ENCODE data around the gene MRPL41.
A peak's percentile ranks its signal among the peaks of the same experiment; 100 is the strongest.
"Not testable (repeated sequence)": the region's sequence is repeated elsewhere in the genome, so short reads cannot be mapped to it uniquely, and the experiment has no call there.

MRPL41 gene

DNA sequence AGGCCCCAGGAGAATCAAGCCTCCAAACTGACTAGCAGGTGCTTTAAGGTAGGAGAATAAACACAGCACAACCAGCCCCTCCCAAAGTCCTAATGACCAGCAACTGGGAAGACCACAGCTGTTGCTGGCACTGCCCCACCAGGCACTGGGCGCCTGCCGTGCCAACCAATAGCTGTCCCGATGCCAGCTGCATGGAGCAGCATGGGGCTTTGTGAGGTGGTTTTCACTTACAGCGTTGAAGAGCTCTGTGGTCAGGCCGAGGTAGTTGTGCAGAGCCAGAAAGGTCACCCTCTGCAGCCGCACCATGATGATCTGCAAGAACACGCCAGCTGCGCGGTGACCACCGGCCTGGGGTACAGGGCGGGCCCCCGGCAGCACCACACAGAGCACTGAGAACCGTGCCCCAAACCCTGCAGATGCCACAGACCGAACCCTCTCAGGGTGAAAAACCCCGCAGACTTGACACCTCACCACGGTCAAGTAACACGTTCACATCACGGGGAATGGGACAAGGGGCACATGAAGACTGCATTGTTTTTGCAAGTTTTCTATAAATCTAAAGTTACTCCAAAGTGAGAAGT lies 30.2 kb upstream of the MRPL41 start:
- no peak for DNase-seq (ENCODE audit: low read depth, low spot score)
- H3K27ac ChIP-seq: no peak overlapping the region

DNA sequence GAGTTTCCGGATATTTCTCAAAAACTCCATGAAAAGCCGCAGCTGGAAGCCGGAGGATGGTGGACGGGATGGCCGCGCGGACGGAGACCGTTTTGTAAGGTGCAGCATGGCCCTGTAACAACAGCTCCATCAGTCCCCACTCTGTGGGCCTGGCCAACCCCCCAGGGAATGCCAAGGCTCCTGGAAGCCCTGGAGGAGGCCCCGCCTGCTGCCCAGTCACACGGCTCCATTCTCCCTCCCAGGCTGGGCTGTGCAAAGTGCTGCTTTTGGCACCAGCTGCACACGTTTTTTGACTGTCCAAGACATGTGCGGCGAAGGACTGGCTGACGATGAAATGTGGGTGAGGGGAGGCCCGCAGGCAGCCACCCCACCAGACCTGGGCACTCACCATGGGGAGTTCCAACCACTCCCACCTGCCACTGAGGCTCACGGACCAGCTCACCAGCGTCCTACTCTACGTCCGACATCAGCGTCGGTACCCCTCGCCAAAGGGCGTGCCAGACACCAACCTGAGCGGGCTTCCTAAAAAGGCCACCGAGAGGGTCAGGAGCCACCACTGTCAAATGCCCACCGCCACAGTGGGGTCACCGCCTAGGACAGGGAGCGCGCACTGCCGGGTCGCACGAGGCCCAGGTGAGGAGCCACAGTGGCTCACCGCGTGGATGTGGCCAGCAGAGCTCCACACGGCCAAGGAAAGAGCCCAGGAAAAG lies 28.8 kb upstream of the MRPL41 start:
- DNase-seq (ENCODE audit: low read depth, low spot score): no peak
- no peak overlapping the region for H3K27ac ChIP-seq

DNA sequence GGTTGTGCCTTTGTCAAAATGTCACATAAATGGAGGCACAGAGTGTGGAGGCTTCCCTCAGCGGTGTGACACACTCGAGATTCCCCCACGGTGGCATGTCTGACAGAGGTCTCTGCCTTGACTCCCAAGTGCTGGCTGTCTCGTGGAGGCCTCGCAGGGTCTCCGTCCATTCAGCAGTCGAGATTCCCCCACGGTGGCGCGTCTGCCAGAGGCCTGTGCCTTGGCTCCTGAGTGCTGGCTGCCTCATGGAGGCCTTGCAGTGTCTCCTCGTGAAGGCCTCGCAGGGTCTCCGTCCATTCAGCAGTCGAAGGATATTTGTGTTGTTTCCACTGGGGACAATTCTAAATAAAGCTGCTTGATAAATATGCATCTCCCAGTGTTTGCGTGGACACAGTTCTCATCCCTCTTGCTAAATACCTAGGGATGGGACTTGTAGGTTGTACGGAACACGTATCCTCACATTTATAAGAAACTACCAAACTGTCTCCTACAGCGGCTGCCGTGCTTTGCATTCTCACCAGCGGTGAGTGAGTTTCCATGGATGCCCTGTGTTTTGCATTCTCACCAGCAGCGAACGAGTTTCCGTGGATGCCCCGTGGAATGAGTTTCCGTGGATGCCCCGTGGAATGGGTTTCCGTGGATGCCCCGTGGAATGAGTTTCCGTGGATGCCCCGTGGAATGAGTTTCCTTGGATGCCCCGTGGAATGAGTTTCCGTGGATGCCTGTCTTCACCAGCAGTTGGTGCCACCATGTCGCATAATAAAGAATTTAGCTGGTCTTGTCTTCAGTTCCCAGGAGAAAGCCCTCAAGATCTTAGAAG lies 27.3 kb upstream of the MRPL41 start:
- no peak for DNase-seq (ENCODE audit: low read depth, low spot score)
- H3K27ac ChIP-seq: no peak overlapping the region

DNA sequence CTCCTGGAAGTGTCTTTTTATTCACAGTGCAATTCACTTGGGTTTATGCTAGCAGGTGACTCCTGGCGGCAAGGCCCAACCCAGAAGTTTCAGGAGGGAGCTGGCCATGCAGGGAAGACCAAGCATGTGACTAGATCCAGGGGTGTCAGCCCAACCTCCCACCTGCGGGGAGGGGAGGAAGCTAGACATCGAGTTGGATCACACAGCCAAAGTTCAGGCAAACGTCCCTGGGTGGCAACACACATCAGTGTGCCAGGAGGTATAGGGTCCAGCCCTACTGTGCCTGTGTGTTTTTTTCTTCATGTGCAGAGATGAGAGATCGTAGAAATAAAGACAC lies 26.7 kb upstream of the MRPL41 start:
- DNase-seq (ENCODE audit: low read depth, low spot score): no peak
- H3K27ac ChIP-seq: no peak overlapping the region

DNA sequence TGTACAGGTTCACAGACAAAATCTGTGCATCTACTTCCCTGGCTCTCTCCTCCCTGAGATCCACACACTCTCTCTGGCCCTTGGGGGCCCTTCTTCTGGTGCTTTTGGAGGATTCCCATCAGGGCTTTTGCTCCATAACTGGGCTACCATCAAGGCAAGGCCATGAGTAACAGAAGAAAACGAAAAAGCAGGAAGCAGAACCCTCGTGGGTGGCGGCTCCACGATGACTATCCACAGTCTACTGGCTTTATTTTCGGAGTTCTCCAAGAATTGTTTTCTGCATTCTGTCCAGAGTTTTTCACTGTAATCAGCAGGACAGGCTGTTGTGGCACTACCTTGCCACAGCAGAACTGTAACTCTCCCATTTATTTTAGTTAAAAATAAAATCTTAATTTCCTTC lies 21.3 kb upstream of the MRPL41 start:
- H3K27ac ChIP-seq: no peak overlapping the region
- no peak for DNase-seq (ENCODE audit: low read depth, low spot score)

DNA sequence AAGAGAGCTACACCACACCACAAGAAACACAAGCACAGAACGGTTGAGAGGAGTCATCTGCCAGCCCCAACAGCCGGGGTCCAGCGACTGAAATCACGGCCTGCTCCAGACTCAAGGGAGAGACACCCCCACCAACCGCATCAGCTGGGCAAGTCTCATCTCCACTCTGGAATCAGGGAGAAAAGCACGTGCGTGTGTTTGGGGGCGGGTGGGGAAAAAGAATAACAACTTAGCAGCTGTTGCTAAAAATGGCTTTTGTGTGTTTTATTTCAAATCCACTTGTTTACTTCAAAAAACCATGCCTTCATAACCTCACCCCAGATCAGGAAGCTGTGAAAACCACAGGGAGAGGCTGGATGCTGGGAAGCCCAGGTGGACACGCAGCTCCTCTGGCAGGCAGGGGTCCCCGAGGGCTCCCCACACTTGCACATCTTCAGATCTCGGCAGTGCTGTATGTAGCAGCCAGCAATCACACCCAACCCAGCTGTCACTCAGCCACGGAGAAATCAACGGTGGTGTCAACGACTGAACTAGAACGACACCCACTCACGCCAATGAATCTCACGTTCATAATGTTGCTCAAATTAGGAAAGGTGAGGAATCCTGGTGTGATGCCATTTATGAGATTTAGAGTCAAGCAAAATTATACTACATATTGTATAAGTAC lies 20.4 kb upstream of the MRPL41 start:
- no peak for DNase-seq (ENCODE audit: low read depth, low spot score)
- no peak overlapping the region for H3K27ac ChIP-seq

DNA sequence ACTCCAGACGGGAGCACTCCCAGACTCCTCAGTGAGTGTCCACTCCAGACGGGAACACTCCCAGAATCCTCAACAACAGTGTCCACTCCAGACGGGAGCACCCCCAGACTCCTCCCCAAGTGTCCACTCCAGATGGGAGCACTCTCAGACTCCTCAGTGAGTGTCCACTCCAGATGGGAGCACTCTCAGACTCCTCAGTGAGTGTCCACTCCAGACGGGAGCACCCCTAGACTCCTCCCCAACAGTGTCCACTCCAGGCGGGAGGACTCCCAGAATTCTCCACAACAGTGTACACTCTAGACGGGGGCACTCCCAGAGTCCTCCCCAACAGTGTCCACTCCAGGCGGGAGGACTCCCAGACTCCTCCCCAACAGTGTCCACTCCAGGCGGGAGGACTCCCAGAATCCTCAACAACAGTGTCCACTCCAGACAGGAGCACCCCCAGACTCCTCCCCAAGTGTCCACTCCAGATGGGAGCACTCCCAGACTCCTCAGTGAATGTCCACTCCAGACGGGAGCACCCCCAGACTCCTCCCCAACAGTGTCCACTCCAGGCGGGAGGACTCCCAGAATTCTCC lies 18.7 kb upstream of the MRPL41 start:
- H3K27ac ChIP-seq; DNase-seq (ENCODE audit: low read depth, low spot score): not testable (repeated sequence)

DNA sequence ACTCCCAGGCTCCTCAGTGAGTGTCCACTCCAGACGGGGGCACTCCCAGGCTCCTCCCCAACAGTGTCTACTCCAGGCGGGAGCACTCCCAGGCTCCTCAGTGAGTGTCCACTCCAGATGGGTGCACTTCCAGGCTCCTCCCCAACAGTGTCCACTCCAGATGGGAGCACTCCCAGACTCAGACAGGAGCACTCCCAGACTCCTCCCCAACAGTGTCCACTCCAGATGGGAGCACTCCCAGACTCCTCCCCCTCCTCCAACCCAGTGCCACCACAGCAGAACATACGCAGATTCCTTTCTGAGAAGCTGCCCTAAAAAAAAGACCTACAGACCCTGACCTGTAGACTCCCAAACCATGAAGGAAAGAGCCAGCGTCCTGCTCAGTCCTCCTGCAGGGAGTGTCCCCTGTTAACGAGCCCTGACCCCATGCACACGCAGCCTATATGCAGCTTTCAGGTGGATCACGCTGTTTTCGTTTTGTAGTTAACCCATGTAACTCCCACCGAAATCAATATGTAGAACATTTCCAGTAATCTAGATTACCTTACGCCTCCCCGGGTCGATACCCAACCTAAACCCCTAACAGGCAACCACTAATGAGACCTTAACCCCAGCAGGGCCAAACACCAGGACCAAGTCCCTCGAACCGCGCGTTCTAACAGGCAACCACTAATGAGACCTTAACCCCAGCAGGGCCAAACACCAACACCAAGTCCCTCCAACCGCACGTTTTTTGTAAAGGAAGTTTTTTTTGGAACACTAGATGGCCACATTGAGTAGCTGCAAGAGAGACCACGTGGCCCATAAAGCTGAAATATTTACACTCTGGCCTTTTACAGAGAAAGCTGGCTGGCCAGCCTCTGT lies 17.2 kb upstream of the MRPL41 start:
- no peak overlapping the region for H3K27ac ChIP-seq
- no peak for DNase-seq (ENCODE audit: low read depth, low spot score)

DNA sequence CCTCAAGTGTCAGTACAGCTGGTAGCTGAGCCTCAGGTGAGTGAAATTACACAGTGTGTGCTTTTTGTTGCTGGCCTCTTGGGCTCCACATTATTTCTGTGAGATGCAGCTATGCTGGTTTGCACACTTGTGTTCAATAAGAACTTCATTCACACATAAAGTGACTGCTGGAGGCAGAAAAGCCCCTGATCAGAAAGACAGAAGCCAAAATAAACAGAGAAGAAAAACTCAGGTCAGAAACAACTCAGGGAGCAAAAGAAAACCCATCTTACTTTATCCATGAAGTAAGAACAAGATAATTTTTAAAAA lies 16.6 kb upstream of the MRPL41 start:
- no peak overlapping the region for H3K27ac ChIP-seq
- DNase-seq (ENCODE audit: low read depth, low spot score): no peak

DNA sequence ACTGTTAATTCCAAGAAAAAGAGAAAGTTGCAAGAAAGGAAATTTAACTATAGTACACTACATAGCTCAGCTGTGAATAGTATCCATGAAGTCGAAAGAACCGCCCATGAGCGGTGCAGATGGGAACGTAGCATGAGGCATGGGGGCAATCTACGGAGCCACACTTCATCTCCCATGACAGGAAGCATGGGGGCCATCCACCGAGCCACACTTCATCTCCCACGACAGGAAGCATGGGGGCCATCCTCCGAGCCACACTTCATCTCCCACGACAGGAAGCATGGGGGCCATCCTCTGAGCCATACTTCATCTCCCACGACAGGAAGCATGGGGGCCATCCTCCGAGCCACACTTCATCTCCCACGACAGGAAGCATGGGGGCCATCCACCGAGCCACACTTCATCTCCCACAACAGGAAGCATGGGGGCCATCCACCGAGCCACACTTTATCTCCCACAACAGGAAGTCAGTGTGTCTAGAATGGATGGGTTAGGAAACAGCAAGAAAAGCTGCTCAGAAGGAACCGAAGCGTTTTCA lies 15.0 kb upstream of the MRPL41 start:
- DNase-seq (ENCODE audit: low read depth, low spot score); H3K27ac ChIP-seq: not testable (repeated sequence)

DNA sequence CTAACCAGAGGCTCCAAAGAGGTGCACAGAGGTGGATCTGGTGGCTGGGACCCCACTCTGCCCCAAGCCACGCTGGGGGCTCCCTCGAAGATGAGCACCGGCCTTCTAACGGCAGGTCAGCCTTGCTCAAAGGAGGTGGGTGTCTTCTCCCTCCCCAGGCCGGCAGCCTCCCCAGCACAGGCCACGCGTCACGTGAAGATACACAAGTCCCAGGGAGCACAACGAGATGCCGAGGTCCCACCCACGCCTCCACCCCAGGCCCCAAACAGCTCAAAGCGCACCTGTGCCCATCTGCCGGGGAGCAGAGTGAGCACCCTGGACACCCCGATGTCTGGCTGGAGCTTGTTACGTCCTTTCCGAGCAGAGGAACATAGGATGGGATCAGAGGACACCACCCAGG lies 13.6 kb upstream of the MRPL41 start:
- H3K27ac ChIP-seq: no peak overlapping the region
- no peak for DNase-seq (ENCODE audit: low read depth, low spot score)

DNA sequence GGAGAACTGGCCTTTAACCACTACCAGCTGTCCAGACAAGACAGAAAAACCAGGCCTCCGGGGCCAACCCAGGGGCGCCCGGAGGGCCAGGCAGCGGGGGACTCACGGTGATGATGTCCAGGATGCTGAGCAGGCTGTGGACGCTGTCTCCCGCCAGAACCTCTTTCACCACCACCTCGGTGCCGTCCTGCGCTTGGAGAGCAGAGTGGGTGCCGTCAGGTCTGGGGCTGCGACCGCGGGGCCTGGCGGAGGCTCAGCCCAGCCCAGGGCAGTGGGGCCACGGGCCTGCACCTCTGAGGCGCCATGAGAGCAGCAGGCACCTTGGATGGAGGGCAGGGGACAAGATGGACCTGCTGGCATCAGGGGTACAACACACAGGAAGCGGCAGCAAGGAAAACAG lies 11.1 kb upstream of the MRPL41 start:
- DNase-seq (ENCODE audit: low read depth, low spot score): no peak
- no peak overlapping the region for H3K27ac ChIP-seq

DNA sequence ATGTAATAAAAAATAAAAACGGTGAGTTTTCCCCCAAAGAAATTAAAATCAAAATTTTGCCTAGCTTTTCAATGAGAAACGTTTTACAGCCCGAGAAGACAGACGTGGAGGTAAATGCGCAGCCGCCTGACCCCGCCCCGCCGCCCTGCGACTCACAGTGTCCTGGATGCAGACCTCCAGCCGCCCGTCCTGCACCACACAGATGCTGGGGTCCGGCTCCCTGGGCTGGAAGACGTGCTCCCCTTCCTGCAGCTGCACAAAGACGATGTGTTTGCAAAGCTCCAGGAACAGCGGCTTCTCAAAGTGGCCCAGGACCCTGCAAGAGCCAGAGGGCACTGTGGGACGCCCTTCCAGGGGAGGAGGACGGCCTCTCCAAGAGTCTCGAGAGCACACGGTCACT lies 9.2 kb upstream of the MRPL41 start:
- no peak for DNase-seq (ENCODE audit: low read depth, low spot score)

DNA sequence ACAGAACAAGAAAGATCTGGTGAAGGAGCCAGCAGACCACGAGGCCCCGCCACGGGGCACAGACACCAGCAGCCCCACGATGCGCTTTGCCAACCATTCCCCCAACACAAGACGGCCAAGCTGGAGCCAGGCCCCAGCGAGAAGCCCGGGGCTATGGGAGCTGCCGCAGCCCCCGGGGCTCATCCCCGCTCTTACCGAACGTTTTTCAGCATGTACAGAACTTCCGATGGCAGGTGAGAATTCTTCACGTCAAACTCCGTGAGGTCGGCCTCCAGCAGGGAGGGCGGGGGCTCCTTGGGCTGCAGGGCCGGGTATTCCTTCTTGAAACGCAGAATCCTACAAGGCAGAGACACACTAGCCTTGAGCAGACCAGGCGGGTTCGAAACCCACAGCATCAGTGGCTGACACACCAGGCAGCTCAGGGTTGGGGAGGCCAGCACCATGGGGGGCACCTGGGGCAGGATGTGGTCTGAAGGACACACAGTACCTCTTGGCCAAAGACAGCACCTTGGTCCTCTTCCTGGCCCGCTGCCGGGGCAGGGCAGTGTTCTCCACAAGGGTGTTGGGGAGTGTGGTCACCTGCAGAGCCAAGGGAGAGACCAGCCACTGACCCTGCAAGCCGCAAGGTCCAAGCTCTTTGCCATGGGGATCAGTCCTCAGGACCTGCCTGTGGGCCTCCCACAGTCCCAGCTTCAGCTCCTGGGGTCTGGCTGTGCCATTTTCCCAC lies 8.3 kb upstream of the MRPL41 start:
- no peak overlapping the region for H3K27ac ChIP-seq
- DNase-seq (ENCODE audit: low read depth, low spot score): no peak

More for the DNA sequence above, 9.2 kb upstream of the MRPL41 start:
- no peak overlapping the region for H3K27ac ChIP-seq

DNA sequence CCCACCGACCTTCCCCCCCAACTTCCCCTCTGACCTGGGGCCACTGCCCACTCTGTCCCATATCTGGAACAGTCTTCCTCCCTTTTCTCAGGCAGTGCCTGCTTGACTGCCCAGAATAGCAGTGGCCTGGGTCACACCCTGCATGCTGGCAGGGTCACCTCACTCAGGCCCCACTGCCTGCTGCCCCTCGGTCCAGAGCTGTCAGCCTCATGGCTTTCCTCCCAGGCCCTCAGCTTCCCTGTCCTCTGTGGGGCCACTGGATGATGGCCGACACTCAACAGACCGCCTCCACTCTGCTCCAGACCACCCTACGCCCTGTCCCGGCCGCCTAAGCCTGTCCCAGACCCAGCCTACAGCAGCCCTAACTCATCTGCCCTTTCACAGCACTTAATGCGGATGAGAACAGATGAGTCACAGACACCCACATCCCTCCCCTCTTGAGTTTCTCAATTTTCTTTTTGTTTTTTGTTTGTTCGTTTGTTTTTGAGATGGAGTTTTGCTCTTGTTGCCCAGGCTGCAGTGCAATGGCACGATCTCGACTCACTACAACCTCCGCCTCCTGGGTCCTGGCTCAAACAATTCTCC lies 7.4 kb upstream of the MRPL41 start:
- H3K27ac ChIP-seq: no peak overlapping the region
- no peak for DNase-seq (ENCODE audit: low read depth, low spot score)

DNA sequence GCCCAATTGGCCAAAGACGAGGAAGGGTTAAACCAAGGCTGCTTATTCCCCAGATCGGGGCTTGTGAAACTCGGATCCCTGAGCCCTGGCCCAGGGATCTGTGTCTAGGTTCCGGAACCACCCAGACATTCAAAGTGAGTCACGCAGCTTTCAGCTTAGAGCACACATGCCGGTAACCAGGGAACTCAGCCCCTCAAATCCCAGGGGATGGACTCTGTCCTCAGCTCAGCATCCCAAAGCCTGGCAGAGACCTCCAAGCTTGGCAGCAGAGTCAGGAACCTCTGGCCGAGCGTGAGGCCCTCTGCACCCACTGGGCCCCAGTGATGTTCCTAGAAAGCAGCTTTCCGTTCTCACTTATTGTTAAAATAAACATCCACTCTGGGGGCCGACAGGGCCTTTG lies 6.6 kb upstream of the MRPL41 start:
- no peak overlapping the region for H3K27ac ChIP-seq
- DNase-seq (ENCODE audit: low read depth, low spot score): no peak

DNA sequence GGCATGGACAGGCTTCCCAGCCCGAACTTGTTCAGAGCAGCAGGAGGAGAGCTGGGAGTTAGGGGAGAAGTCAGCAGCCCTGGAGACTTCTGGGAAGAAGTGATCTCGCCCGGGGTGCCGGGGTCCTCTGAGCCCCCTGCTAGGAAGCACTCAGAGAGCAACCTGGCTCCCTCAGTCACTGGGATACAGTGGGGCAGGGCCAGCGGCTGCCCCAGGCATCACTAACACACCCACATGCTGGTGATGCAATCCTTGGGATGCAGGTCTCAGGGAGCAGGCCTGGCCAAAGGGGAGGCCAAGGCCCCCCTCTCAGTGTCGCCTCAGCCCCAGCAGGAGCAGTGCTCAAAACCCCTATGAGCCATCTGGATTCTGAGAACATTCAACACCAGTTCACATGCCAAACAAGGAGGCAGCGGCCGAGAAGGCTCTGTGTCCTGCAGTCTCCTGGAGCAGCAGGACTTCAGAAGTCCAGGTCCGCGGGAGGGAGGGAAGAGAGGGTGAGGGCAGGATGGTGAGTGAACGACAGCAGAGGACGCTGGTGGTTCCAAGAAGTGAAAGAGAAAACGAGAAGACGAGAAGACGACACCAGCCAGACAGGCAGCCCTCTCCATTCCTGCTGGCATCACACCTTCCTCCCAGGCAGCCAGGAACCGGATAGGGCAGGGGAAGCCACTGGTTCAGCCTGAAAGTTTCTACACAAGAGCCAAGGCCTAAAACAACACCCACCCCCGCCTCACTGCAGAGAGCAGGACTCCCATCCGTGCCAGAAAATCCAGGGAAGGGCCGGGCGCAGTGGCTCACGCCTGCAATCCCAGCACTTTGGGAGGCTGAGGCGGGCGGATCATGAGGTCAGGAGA lies 3.8 kb upstream of the MRPL41 start:
- no peak overlapping the region for H3K27ac ChIP-seq
- no peak for DNase-seq (ENCODE audit: low read depth, low spot score)

DNA sequence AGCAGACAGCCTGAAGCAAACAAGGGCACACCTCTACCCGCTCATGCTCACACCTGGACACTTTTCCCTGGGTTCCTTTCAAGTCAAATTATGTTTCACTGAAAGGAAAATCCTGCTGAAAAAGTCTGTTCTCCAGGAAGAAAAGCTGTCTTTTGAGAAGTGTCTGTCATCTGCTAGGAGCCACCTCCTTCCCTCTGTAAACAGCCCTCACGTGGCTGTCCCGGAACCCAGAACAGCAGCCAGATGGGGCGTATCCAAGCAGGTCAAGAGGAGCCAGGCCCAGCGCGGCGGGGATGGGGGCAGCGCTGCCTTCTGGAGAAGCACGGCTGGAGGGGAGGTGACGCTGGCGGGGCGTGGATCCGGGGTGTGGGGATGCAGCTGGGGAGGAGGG lies 1.5 kb upstream of the MRPL41 start, which contains the start of gene PNPLA7:
Gene PNPLA7, minus strand, starts transcription at position 172 of the 391 bp plus-strand sequence. CDS start 205 bp downstream, outside the sequence.
- H3K27ac ChIP-seq: peak within 1 kb of the TSS; percentile 60
- DNase-seq (ENCODE audit: low read depth, low spot score): peak; percentile 24
